GM12878 (cell line): ENCODE measurements around the gene MAST4. TPM values are rescaled to one million over a fixed set of nuclear protein-coding genes. Genes with fewer than 3 reads are reported as not detected.

Source experiments
- ATAC-seq: fragments of 200-7000 bp; cut with Tn5 transposase; 3 replicates; pipeline ENCODE4 v1.9.1; 2020; ENCODE audit warnings: mild to moderate bottlenecking, moderate library complexity
- BruUV-seq: library from RNA; stranded (reverse); fragments of 400-500 nt; replicated peaks from 2 replicates; lab custom pipeline; 2021; lab: Mats Ljungman, UMichigan
- CTCF ChIA-PET: fragments of 300-600 bp; sonication (Branson Sonifier 250); formaldehyde crosslinking; extraction: SDS; loops from one replicate; lab custom pipeline; 2021; ENCODE audit warnings: inconsistent platforms; lab: Yijun Ruan, JAX
- POLR2A ChIA-PET: fragments of 350-600 bp; formaldehyde crosslinking; extraction: SDS; loops from one replicate; lab custom pipeline; 2021; ENCODE audit warnings: inconsistent platforms; lab: Charles Lee
- RAD21 ChIA-PET: fragments of 300-600 bp; sonication (Branson Sonifier 250); formaldehyde crosslinking; loops from one replicate; lab custom pipeline; 2023; ENCODE audit warnings: antibody characterized with exemption; ENCODE audit not compliant: unreplicated experiment; lab: Charles Lee
- SMC1A ChIA-PET: fragments of 300-600 bp; sonication (Branson Sonifier 250); formaldehyde crosslinking; loops from one replicate; lab custom pipeline; 2023; ENCODE audit not compliant: unreplicated experiment, uncharacterized antibody; lab: Charles Lee
- DNase-seq: peaks from one replicate; pipeline ENCODE4 v3.0.0-alpha.2; 2011; ENCODE audit warnings: low read depth, low spot score
- FAIRE-seq: peaks from 3 replicates; lab custom pipeline; 2011; peaks lifted over from hg19 to GRCh38; lab: Jason Lieb, UNC
- H2AFZ ChIP-seq: 2 replicates; pipeline ENCODE4 v1.6.0; 2011; ENCODE audit warnings: low read depth, low read length, control low read depth; ENCODE audit not compliant: control insufficient read depth
- H3K27ac ChIP-seq: 2 replicates; pipeline ENCODE4 v1.5.1; 2011; ENCODE audit warnings: control low read depth; ENCODE audit not compliant: control insufficient read depth, insufficient read depth
- H3K27me3 ChIP-seq, 2 experiments: replicated peaks in 1 of 2; 2 replicates each; pipeline versions ENCODE4 v1.6.0 to v1.6.1; 2011; ENCODE audit warnings: low read length in 1 of 2; ENCODE audit not compliant: control insufficient read depth in 2 of 2, insufficient read depth in 2 of 2
- H3K36me3 ChIP-seq, 2 experiments: 2 replicates each; pipeline ENCODE4 v1.5.1; 2011; ENCODE audit warnings: low read length in 1 of 2; ENCODE audit not compliant: control insufficient read depth in 2 of 2, insufficient read depth in 2 of 2
- H3K4me1 ChIP-seq: 2 replicates; pipeline ENCODE4 v1.6.1; 2011; ENCODE audit warnings: mild to moderate bottlenecking, low read length, moderate library complexity, mixed read lengths; ENCODE audit not compliant: control insufficient read depth, insufficient read depth
- H3K4me2 ChIP-seq: 2 replicates; pipeline ENCODE4 v1.6.0; 2011; ENCODE audit warnings: control low read depth; ENCODE audit not compliant: control insufficient read depth, insufficient read depth
- H3K4me3 ChIP-seq: fragments of 200-600 bp; sonication (generic); 2 replicates; pipeline ENCODE4 v1.5.1; 2016
- H3K79me2 ChIP-seq: 2 replicates; pipeline ENCODE4 v1.6.0; 2011; ENCODE audit warnings: low read length; ENCODE audit not compliant: control insufficient read depth, insufficient read depth
- H3K9ac ChIP-seq: 2 replicates; pipeline ENCODE4 v1.8.0; 2011; ENCODE audit warnings: low read length, control low read depth, mixed read lengths; ENCODE audit not compliant: control insufficient read depth, insufficient read depth
- H3K9me3 ChIP-seq: replicated peaks from 3 replicates; pipeline ENCODE4 v1.5.1; 2011; ENCODE audit warnings: mild to moderate bottlenecking, low read length; ENCODE audit not compliant: control insufficient read depth, insufficient read depth
- H4K20me1 ChIP-seq: 2 replicates; pipeline ENCODE4 v1.6.0; 2011; ENCODE audit not compliant: control insufficient read depth, insufficient read depth
- CBX5 ChIP-seq: sonication (generic); IDR thresholded peaks from 2 replicates; pipeline ENCODE4 v1.6.1; 2016; ENCODE audit warnings: low read depth, moderate library complexity, mild to moderate bottlenecking, inconsistent platforms
- CHD2 ChIP-seq: IDR thresholded peaks from 2 replicates; pipeline ENCODE4 v1.6.1; 2011; ENCODE audit warnings: low read depth, low read length, improper control_type of control experiment, borderline replicate concordance
- EP300 ChIP-seq, 2 experiments: fragments of 150-350 bp in 1 of 2; IDR thresholded peaks; 2 replicates each; pipeline ENCODE4 v1.6.1; 2011 to 2012; ENCODE audit warnings: low read depth in 2 of 2, low read length in 2 of 2, borderline replicate concordance in 1 of 2, improper control_type of control experiment in 1 of 2, inconsistent platforms in 1 of 2; ENCODE audit not compliant: control insufficient read depth in 1 of 2
- FOS ChIP-seq: IDR thresholded peaks from 3 replicates; pipeline ENCODE4 v1.6.1; 2011; ENCODE audit warnings: borderline replicate concordance; ENCODE audit not compliant: insufficient read length; ENCODE audit errors: extremely low read depth
- MEF2A ChIP-seq: IDR thresholded peaks from 2 replicates; pipeline ENCODE4 v1.6.1; 2011; ENCODE audit warnings: low read depth, mild to moderate bottlenecking, low read length, moderate library complexity; ENCODE audit not compliant: insufficient read depth
- SMAD1 ChIP-seq: fragments of 450-650 bp; IDR thresholded peaks from 2 replicates; pipeline ENCODE4 v1.6.1; 2018; ENCODE audit warnings: mild to moderate bottlenecking, low read depth; ENCODE audit not compliant: partially characterized antibody
- TCF7 ChIP-seq: IDR thresholded peaks from 2 replicates; pipeline ENCODE4 v1.6.1; 2014; ENCODE audit warnings: antibody characterized with exemption, borderline replicate concordance
- YBX1 ChIP-seq: fragments of 450-650 bp; IDR thresholded peaks from 2 replicates; pipeline ENCODE4 v1.6.1; 2016; ENCODE audit warnings: antibody characterized with exemption
- ZNF207 ChIP-seq: fragments of 450-650 bp; IDR thresholded peaks from 2 replicates; pipeline ENCODE4 v1.6.1; 2014; ENCODE audit warnings: antibody characterized with exemption, mild to moderate bottlenecking, borderline replicate concordance
- ZNF622 ChIP-seq: fragments of 450-650 bp; IDR thresholded peaks from 2 replicates; pipeline ENCODE4 v1.6.1; 2017; ENCODE audit warnings: mild to moderate bottlenecking, inconsistent platforms
- WGBS: methylation state at CpG from one replicate; pipeline ENCODE4 v1.1.6; 2016; ENCODE audit warnings: low lambda C conversion rate; ENCODE audit not compliant: insufficient replicate concordance, insufficient coverage; ENCODE audit errors: missing lambda C conversion rate; 5-methylcytosine and 5-hydroxymethylcytosine counted together
- in situ Hi-C: fragments of 300-500 bp; cut with MboI; formaldehyde crosslinking; loops from 9 replicates; pipeline ENCODE4 v1.14.3; 2018; ENCODE audit warnings: mixed read lengths
- intact Hi-C: fragments of 100-400 bp; cut with micrococcal nuclease; formaldehyde crosslinking; loops from one replicate; pipeline ENCODE4 v1.14.2; 2022; ENCODE audit not compliant: unreplicated experiment
- polyA plus RNA-seq, 11 experiments: library from polyadenylated mRNA; depleted of rRNA in 4 of 11; unstranded in 6 of 11; stranded (reverse) in 5 of 11; fragments of >200 nt; fragmentation: Nextera tagmentation in 4 of 11; fragmentation: Illumina TruSeq in 1 of 11; extraction: Ambion mirVana in 4 of 11; extraction: Trizol in 1 of 11; gene quantifications; 1 replicate in 1 of 11; 2 replicates in 10 of 11; pipeline versions ENCODE4 v1.2.1 to v1.2.3, GENCODE V29; 2011 to 2016; ENCODE audit warnings: inconsistent platforms in 2 of 11, missing spikeins in 2 of 11, low read depth in 1 of 11
- total RNA-seq, 4 experiments: library from RNA; depleted of rRNA in 3 of 4; stranded (reverse); fragments of >200 nt in 3 of 4; fragmentation: Illumina TruSeq in 1 of 4; extraction: Trizol in 1 of 4; gene quantifications; 2 replicates each; pipeline versions ENCODE4 v1.2.1 to v1.2.3, GENCODE V29; 2013 to 2021
- TF ChIP-seq, protein P1 (sequence below): fragments of 450-650 bp; IDR thresholded peaks from 2 replicates; pipeline ENCODE4 v1.6.1; 2017; ENCODE audit warnings: mild to moderate bottlenecking, low read depth, inconsistent platforms; ENCODE audit not compliant: poor library complexity, severe bottlenecking
- TF ChIP-seq, protein P2 (sequence below): fragments of 450-650 bp; conservative IDR thresholded peaks from 2 replicates; pipeline ENCODE4 v1.6.1; 2017; ENCODE audit warnings: mild to moderate bottlenecking, moderate library complexity

The MAST4 gene
- total and polyA plus RNA-seq, 10 of the 15 experiments (the other 5 are each of a cell fraction or from before 2014, with no cell fraction given): 0.02 to 1.6 (median 0.29) TPM; not detected in 1

DNA sequence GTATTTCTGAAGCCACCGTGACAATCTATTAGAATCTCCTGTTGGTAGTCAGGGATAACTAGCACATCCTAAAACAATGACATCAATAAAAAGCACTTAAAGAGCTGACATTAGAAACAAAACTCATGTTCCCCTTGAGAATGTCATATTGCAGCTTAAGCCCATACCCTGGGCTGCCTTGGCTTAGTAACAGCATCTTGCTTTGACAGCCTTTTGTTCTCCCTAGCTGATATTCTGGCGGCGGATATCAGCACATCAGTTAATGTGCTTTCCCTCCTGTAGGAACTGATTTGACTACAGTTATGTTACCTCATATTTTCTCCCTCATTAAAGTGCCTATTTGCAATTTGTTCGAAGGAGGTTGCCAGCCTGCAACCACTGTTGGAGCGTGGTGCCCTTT, 386.3 kb downstream of the MAST4 start:
- CTCF ChIA-PET: interaction anchor here (1.0 kb wide), 1 partner anchor 10 kb away, joined by 4 read pairs; no protein-coding TSS in a partner anchor
- in situ Hi-C loops: no loop called here
- BruUV-seq: no TSS peak
- POLR2A ChIA-PET: no interaction called here
- no peak overlapping the region for H3K9ac ChIP-seq
- H3K9me3 ChIP-seq: no peaks in the 10 kb centered on the region
- TF ChIP-seq YBX1 (no peak), FOS (no peak), MEF2A (no peak), CHD2 (no peak), CBX5 (no peak), ZNF622 (no peak), TCF7 (no peak), EP300 (IDR thresholded peaks at IDR 0.05; ENCODE audit: borderline replicate concordance in 1 of 2, control insufficient read depth in 1 of 2, low read depth in 2 of 2, low read length in 2 of 2) (no peak), SMAD1 (no peak), ZNF207 (no peak)
- TF ChIP-seq, protein P1, sequence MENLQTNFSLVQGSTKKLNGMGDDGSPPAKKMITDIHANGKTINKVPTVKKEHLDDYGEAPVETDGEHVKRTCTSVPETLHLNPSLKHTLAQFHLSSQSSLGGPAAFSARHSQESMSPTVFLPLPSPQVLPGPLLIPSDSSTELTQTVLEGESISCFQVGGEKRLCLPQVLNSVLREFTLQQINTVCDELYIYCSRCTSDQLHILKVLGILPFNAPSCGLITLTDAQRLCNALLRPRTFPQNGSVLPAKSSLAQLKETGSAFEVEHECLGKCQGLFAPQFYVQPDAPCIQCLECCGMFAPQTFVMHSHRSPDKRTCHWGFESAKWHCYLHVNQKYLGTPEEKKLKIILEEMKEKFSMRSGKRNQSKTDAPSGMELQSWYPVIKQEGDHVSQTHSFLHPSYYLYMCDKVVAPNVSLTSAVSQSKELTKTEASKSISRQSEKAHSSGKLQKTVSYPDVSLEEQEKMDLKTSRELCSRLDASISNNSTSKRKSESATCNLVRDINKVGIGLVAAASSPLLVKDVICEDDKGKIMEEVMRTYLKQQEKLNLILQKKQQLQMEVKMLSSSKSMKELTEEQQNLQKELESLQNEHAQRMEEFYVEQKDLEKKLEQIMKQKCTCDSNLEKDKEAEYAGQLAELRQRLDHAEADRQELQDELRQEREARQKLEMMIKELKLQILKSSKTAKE: no peak
- TF ChIP-seq, protein P2, sequence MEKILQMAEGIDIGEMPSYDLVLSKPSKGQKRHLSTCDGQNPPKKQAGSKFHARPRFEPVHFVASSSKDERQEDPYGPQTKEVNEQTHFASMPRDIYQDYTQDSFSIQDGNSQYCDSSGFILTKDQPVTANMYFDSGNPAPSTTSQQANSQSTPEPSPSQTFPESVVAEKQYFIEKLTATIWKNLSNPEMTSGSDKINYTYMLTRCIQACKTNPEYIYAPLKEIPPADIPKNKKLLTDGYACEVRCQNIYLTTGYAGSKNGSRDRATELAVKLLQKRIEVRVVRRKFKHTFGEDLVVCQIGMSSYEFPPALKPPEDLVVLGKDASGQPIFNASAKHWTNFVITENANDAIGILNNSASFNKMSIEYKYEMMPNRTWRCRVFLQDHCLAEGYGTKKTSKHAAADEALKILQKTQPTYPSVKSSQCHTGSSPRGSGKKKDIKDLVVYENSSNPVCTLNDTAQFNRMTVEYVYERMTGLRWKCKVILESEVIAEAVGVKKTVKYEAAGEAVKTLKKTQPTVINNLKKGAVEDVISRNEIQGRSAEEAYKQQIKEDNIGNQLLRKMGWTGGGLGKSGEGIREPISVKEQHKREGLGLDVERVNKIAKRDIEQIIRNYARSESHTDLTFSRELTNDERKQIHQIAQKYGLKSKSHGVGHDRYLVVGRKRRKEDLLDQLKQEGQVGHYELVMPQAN: no peak
- TF ChIP-seq, all 136 proteins: peak for 0
- ChIA-PET RAD21 (no interaction called here), SMC1A (no interaction called here)
- H2AFZ ChIP-seq: no peak overlapping the region
- no peaks in the 10 kb centered on the region for H3K79me2 ChIP-seq
- 33% methylated on average over 5 of the region's 5 CpGs for WGBS
- H3K4me2 ChIP-seq: no peak overlapping the region
- H3K4me1 ChIP-seq: no peaks in the 10 kb centered on the region
- intact Hi-C loops: loop anchor here (10.0 kb wide), 1 partner anchor 172 kb away; no protein-coding TSS in a partner anchor
- H3K27ac ChIP-seq: no peak overlapping the region
- no peaks in the 10 kb centered on the region for H4K20me1 ChIP-seq
- H3K36me3 ChIP-seq: no peaks in the 10 kb centered on the region
- no peak overlapping the region for H3K4me3 ChIP-seq
- DNase-seq (no peak), ATAC-seq (no peak), FAIRE-seq (no peak)
- H3K27me3 ChIP-seq: no peaks in the 10 kb centered on the region
